Aorta (tissue), 5 donors: ENCODE data around the gene TSC22D2. TPM values are rescaled to one million over a fixed set of nuclear protein-coding genes. Genes with fewer than 3 reads are reported as not detected.
A peak's percentile ranks its signal among the peaks of the same experiment; 100 is the strongest.

Experiments
- ATAC-seq: fragments of 200-7000 bp; cut with Tn5 transposase; one replicate; pipeline ENCODE4 v1.9.1; 2022; ENCODE audit warnings: moderate library complexity; ENCODE audit not compliant: low FRiP score
- DNase-seq, 2 donors: peaks; one replicate each; pipeline ENCODE4 v3.0.0-alpha.2; 2020
- H3K27ac ChIP-seq, 2 donors: one replicate each; pipeline ENCODE4 v1.5.1; 2013; ENCODE audit warnings: low read length in 2 of 2, mild to moderate bottlenecking in 2 of 2, moderate library complexity in 2 of 2, control low read depth in 1 of 2, inconsistent platforms in 1 of 2, low read depth in 1 of 2
- H3K27me3 ChIP-seq, 2 donors: one replicate each; pipeline ENCODE4 v1.6.1; 2013; ENCODE audit warnings: control low read depth in 1 of 2, low read length in 1 of 2, mild to moderate bottlenecking in 1 of 2, moderate library complexity in 1 of 2; ENCODE audit not compliant: insufficient read depth in 2 of 2, control insufficient read depth in 1 of 2
- H3K36me3 ChIP-seq, 2 donors: one replicate each; pipeline ENCODE4 v1.6.1; 2013; ENCODE audit warnings: control low read depth in 1 of 2, low read length in 1 of 2, mild to moderate bottlenecking in 1 of 2; ENCODE audit not compliant: insufficient read depth in 2 of 2, control insufficient read depth in 1 of 2
- H3K4me1 ChIP-seq, 2 donors: one replicate each; pipeline ENCODE4 v1.6.1; 2013; ENCODE audit warnings: low read length in 2 of 2, control low read depth in 1 of 2, mild to moderate bottlenecking in 1 of 2, moderate library complexity in 1 of 2; ENCODE audit not compliant: insufficient read depth in 2 of 2, control insufficient read depth in 1 of 2
- H3K4me3 ChIP-seq, 2 donors: one replicate each; pipeline ENCODE4 v1.5.1; 2013; ENCODE audit warnings: low read length in 2 of 2, control low read depth in 1 of 2, mild to moderate bottlenecking in 1 of 2
- H3K9me3 ChIP-seq: one replicate; pipeline ENCODE4 v1.6.1; 2013; ENCODE audit warnings: mild to moderate bottlenecking, low read length; ENCODE audit not compliant: control insufficient read depth
- WGBS, 2 donors: extraction: QIAGEN DNeasy Blood & Tissue Kit; methylation state at CpG; one replicate each; pipeline ENCODE4 v1.1.7; 2013; 5-methylcytosine and 5-hydroxymethylcytosine counted together
- intact Hi-C, 2 donors: fragments of 100-400 bp; cut with DNase I; formaldehyde crosslinking; loops; one replicate each; pipeline versions ENCODE4 v1.14.2 to v1.15.0; 2022
- polyA plus RNA-seq, 2 donors: library from polyadenylated mRNA; stranded (reverse); fragments of 200-250 nt; gene quantifications; one replicate each; pipeline ENCODE4 v1.2.3, GENCODE V29; 2013
- total RNA-seq, 2 donors: library from RNA; stranded (reverse); fragmentation: NEBNext Ultra II Directional; extraction: Animal tissue kit (Norgen Biotek cat#: 25700); gene quantifications; one replicate each; pipeline ENCODE4 v1.2.1, GENCODE V29; 2021
- donor health status: healthy with polysubstance abuse.
- donor health status: Bipolar disorder and iron deficiency.
- donor health status: DM: no; HTN: no; CAD: no.
- donor health status: DM: no; HTN: no; CAD: no.
- donor health status: DM: yes; HTN: yes; CAD: no.

The TSC22D2 gene
- total and polyA plus RNA-seq, 4 donors: 10.6 to 64.7 (median 27.7) TPM

- intact Hi-C loops: no loop called here
- H3K4me3 ChIP-seq: no peak overlapping the region
- no peaks in the 10 kb centered on the region for H3K27me3 ChIP-seq
- peaks cover 2 to 4% of the 10 kb centered on the region in 2 donors for H3K4me1 ChIP-seq
- no peaks in the 10 kb centered on the region for H3K36me3 ChIP-seq
- no peak for ATAC-seq
- 93% methylated on average over 1 of the region's 1 CpG for WGBS, 2 donors
- no peak overlapping the region for H3K27ac ChIP-seq
- H3K9me3 ChIP-seq: no peaks in the 10 kb centered on the region
- DNase-seq: no peak
Measured at GRCh38 chr3:150428562-150428961, 20.5 kb downstream of the TSC22D2 start.

GRCh38 chr3:150429767-150430671, 21.9 kb downstream of the TSC22D2 start:
- ATAC-seq (no peak), DNase-seq (no peak)
- Histone ChIP-seq H3K27ac (no peak overlapping the region), H3K4me1 (peaks cover 2 to 4% of the 10 kb centered on the region in 2 donors), H3K4me3 (no peak overlapping the region), H3K9me3 (no peaks in the 10 kb centered on the region), H3K36me3 (no peaks in the 10 kb centered on the region), H3K27me3 (no peaks in the 10 kb centered on the region)
- WGBS, 2 donors: 33 to 36% methylated on average over 2 of the region's 2 CpGs
- intact Hi-C loops: no loop called here

DNA sequence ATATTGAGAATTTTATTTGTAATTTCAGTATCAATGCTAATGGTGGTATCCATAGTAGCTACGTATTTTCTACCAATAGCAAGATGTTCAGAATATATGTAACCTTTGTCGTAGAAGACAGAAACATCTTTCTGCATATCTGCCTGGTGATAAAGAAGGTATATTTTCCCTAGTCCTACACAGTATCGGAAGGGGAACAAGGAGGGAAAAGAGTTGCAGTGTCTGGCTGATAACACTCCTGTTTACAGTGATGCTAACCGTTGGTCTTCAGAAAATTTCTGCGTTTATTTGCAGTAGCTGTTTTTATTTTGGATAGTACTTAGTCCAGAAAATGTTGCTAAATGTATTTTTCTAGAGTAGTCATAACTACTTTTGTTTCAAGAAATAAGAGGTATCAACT, 25.2 kb downstream of the TSC22D2 start:
- Histone ChIP-seq H3K27ac (no peak overlapping the region), H3K36me3 (no peaks in the 10 kb centered on the region), H3K9me3 (no peaks in the 10 kb centered on the region), H3K27me3 (no peaks in the 10 kb centered on the region), H3K4me3 (no peak overlapping the region), H3K4me1 (peaks cover 2 to 4% of the 10 kb centered on the region in 2 donors)
- DNase-seq: no peak
- intact Hi-C loops: no loop called here
- ATAC-seq: no peak
- WGBS, 2 donors: 85 to 87% methylated on average over 5 of the region's 5 CpGs

GRCh38 chr3:150434234-150434633, 26.1 kb downstream of the TSC22D2 start:
- ATAC-seq: no peak
- 31 to 40% methylated on average over 4 of the region's 4 CpGs for WGBS, 2 donors

DNA sequence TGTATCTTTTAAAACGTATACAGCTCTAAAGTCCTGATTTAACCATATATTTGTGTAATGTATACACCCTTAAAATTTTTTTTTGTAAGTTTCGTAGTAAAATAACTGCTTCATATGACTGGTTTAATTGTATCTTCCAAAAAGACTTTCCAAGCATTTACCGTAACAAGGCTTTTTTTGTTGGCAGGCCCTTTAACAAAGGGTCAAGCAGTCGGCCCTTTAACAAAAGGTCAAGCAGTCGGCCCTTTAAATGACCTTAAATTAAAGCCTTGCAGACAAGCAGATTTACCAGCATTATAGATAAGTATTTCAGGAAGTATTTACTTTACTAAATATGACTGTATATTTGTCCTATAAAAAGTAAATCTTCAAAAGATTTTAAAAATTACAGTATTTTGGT, 28.1 kb downstream of the TSC22D2 start:
- no peak overlapping the region for H3K27ac ChIP-seq
- H3K4me1 ChIP-seq: peaks cover 2 to 7% of the 10 kb centered on the region in 2 donors
- H3K36me3 ChIP-seq: no peaks in the 10 kb centered on the region
- WGBS, 2 donors: 75 to 82% methylated on average over 5 of the region's 5 CpGs
- ATAC-seq (no peak), DNase-seq (no peak)
- no peaks in the 10 kb centered on the region for H3K27me3 ChIP-seq
- H3K4me3 ChIP-seq: no peak overlapping the region
- intact Hi-C loops: no loop called here
- no peaks in the 10 kb centered on the region for H3K9me3 ChIP-seq

More at GRCh38 chr3:150434234-150434633, 26.1 kb downstream of the TSC22D2 start:
- intact Hi-C loops: no loop called here
- Histone ChIP-seq H3K4me1 (peaks cover 0 to 4% of the 10 kb centered on the region in 2 donors), H3K36me3 (no peaks in the 10 kb centered on the region), H3K27me3 (no peaks in the 10 kb centered on the region), H3K27ac (no peak overlapping the region), H3K4me3 (no peak overlapping the region), H3K9me3 (no peaks in the 10 kb centered on the region)
- DNase-seq: peak in 1 of 2 donors; percentile 52

DNA sequence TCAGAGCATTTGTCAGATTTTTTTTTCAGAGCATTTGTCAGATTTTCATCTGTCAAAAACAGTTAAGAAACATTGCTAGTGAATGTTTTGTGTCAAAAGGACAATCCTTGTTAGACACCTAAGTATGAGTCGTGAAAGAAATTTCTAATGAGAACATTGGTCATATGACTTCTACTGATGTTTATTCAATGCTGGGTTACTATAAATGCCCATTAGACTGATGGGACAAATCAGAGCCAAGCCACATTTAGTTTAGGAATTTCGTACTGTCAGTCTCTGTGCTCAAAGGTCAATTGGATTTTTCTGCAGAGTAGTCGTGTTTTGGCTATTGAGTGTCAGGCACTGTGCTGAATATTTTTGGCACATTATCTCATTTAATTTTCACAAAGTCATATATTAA, 31.6 kb downstream of the TSC22D2 start:
- DNase-seq: no peak
- H3K9me3 ChIP-seq: no peaks in the 10 kb centered on the region
- H3K4me1 ChIP-seq: peaks cover 2 to 3% of the 10 kb centered on the region in 2 donors
- H3K4me3 ChIP-seq: no peak overlapping the region
- intact Hi-C loops: no loop called here
- no peaks in the 10 kb centered on the region for H3K27me3 ChIP-seq
- ATAC-seq: no peak
- no peak overlapping the region for H3K27ac ChIP-seq
- 14 to 16% methylated on average over 3 of the region's 3 CpGs for WGBS, 2 donors
- H3K36me3 ChIP-seq: no peaks in the 10 kb centered on the region

DNA sequence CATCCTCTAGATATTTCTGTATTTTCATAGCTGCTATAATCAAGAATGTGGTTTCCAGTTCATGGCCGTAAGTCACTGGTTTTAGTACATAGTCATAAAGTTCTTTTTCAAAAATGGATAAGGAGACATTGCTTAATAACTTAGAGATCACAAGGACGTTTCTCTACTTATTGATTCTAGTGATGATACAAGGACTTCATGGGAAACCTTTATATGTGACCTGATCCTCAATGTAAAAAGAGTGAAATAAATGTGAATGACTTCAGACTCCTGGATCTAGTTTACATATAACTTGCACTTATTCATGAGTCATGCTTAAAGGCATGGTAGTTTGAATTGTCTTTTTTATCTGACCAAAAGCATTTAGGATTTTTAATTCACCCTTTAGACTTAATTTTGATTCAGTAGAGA, 35.2 kb downstream of the TSC22D2 start:
- Histone ChIP-seq H3K9me3 (no peaks in the 10 kb centered on the region), H3K4me3 (no peak overlapping the region), H3K27ac (no peak overlapping the region), H3K4me1 (peaks cover 2 to 8% of the 10 kb centered on the region in 2 donors), H3K27me3 (no peaks in the 10 kb centered on the region), H3K36me3 (no peaks in the 10 kb centered on the region)
- intact Hi-C loops: no loop called here
- ATAC-seq: no peak
- no peak for DNase-seq
- 64 to 67% methylated on average over 2 of the region's 2 CpGs for WGBS, 2 donors

- Histone ChIP-seq H3K27ac (no peak overlapping the region), H3K4me1 (peaks cover 2 to 8% of the 10 kb centered on the region in 2 donors), H3K27me3 (no peaks in the 10 kb centered on the region), H3K4me3 (no peak overlapping the region), H3K9me3 (no peaks in the 10 kb centered on the region), H3K36me3 (no peaks in the 10 kb centered on the region)
- intact Hi-C loops: no loop called here
- 27 to 33% methylated on average over 2 of the region's 2 CpGs for WGBS, 2 donors
- DNase-seq (no peak), ATAC-seq (no peak)
Measured at GRCh38 chr3:150444371-150444770, 36.3 kb downstream of the TSC22D2 start.

DNA sequence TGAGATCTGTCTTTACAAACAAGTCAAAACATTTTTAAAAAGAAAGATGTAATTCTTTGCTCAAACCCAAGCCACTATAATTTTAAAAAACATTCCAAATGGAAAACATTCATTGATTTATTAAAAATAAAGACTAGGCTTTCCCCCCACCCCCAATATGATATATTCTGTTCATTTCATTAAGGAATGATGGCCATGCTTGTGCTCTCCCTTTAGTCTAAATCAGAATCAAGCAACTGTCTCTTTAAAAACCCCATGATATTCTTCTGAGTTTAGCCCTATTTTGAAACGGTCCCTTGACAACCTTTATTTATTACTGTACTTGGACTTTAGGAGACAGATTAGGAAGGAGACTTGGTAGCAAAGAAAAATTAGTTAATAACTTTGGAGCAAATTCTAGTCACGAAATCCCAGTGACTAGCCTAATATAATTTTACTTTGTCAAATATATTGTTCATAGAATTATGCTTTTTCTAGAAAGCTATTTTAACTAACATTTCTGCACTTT, 38.4 kb downstream of the TSC22D2 start:
- Histone ChIP-seq H3K4me1 (peaks cover 0 to 5% of the 10 kb centered on the region in 2 donors), H3K27ac (no peak overlapping the region), H3K4me3 (no peak overlapping the region), H3K9me3 (no peaks in the 10 kb centered on the region), H3K36me3 (no peaks in the 10 kb centered on the region), H3K27me3 (no peaks in the 10 kb centered on the region)
- DNase-seq: no peak
- no peak for ATAC-seq
- intact Hi-C loops: loop anchor here in 1 of 2 donors (5.0 kb wide), 1 partner anchor 34 kb away; no protein-coding TSS in a partner anchor
- WGBS, 2 donors: 15 to 23% methylated on average over 2 of the region's 2 CpGs
